HepG2 (cell line): ENCODE results near the gene C22orf39. TPM values are rescaled to one million over a fixed set of nuclear protein-coding genes. Genes with fewer than 3 reads are reported as not detected.

Source experiments
- DMAP1 ChIP-seq: IDR thresholded peaks from 2 replicates; pipeline ENCODE4 v1.6.1; 2016
- FOXO1 ChIP-seq: sonication (generic); formaldehyde crosslinking; IDR thresholded peaks from 2 replicates; pipeline ENCODE4 v1.4.0; 2020; ENCODE audit warnings: missing genetic modification reagents
- ISL2 ChIP-seq: sonication (generic); formaldehyde crosslinking; IDR thresholded peaks from 2 replicates; pipeline ENCODE4 v1.5.0; 2020; ENCODE audit warnings: missing genetic modification reagents
- LCORL ChIP-seq, 2 experiments: fragments of 450-650 bp in 1 of 2; sonication (generic) in 1 of 2; formaldehyde crosslinking in 1 of 2; IDR thresholded peaks; 2 replicates each; pipeline versions ENCODE4 v1.5.0 to v1.6.1; 2017 to 2020; ENCODE audit warnings: antibody characterized with exemption in 1 of 2, missing genetic modification reagents in 1 of 2
- MEF2D ChIP-seq: sonication (generic); formaldehyde crosslinking; IDR thresholded peaks from 2 replicates; pipeline ENCODE4 v1.5.1; 2020; ENCODE audit warnings: mild to moderate bottlenecking, missing genetic modification reagents
- ONECUT2 ChIP-seq: sonication (generic); formaldehyde crosslinking; IDR thresholded peaks from 2 replicates; pipeline ENCODE4 v1.4.0; 2020; ENCODE audit warnings: missing genetic modification reagents
- PAF1 ChIP-seq: IDR thresholded peaks from 2 replicates; pipeline ENCODE4 v1.6.1; 2016; ENCODE audit warnings: missing genetic modification reagents, missing compliant biosample characterization
- RBFOX2 ChIP-seq: fragments of 200-400 bp; formaldehyde crosslinking; IDR thresholded peaks from 2 replicates; pipeline ENCODE4 v1.6.1; 2017; ENCODE audit warnings: low read depth, mild to moderate bottlenecking, low read length
- RBM22 ChIP-seq: fragments of 200-400 bp; formaldehyde crosslinking; optimal IDR thresholded peaks from 2 replicates; pipeline ENCODE3; 2017; ENCODE audit warnings: mild to moderate bottlenecking, low read length, moderate library complexity
- SP2 ChIP-seq: sonication (generic); formaldehyde crosslinking; IDR thresholded peaks from 2 replicates; pipeline ENCODE4 v1.5.1; 2020; ENCODE audit warnings: mild to moderate bottlenecking, missing genetic modification reagents
- THAP8 ChIP-seq: sonication (generic); formaldehyde crosslinking; IDR thresholded peaks from 2 replicates; pipeline ENCODE4 v1.5.1; 2020; ENCODE audit warnings: missing genetic modification reagents, mild to moderate bottlenecking, borderline replicate concordance
- ZBED4 ChIP-seq: sonication (generic); formaldehyde crosslinking; IDR thresholded peaks from 2 replicates; pipeline ENCODE4 v1.4.0; 2020; ENCODE audit warnings: missing genetic modification reagents, borderline replicate concordance
- ZFP41 ChIP-seq: sonication (generic); formaldehyde crosslinking; IDR thresholded peaks from 2 replicates; pipeline ENCODE4 v1.4.0; 2020; ENCODE audit warnings: mild to moderate bottlenecking, missing genetic modification reagents, borderline replicate concordance
- ZNF12 ChIP-seq: sonication (generic); formaldehyde crosslinking; IDR thresholded peaks from 2 replicates; pipeline ENCODE4 v1.5.0; 2020; ENCODE audit warnings: missing genetic modification reagents
- ZNF574 ChIP-seq: sonication (generic); formaldehyde crosslinking; IDR thresholded peaks from 2 replicates; pipeline ENCODE4 v1.4.0; 2020; ENCODE audit warnings: missing genetic modification reagents
- polyA plus RNA-seq, 8 experiments: library from polyadenylated mRNA; depleted of rRNA in 3 of 8; stranded (reverse) in 7 of 8; unstranded in 1 of 8; fragments of >200 nt; fragmentation: Illumina TruSeq in 4 of 8; extraction: Trizol in 4 of 8; gene quantifications; 2 replicates each; pipeline versions ENCODE4 v1.2.1 to v1.2.3, GENCODE V29; 2011 to 2016; ENCODE audit warnings: low read depth in 4 of 8, missing spikeins in 1 of 8, mixed read lengths in 1 of 8; ENCODE audit not compliant: insufficient read depth in 1 of 8
- total RNA-seq, 5 experiments: library from RNA; depleted of rRNA; stranded (reverse); fragments of >200 nt; fragmentation: Illumina TruSeq; extraction: Trizol; gene quantifications; 2 replicates each; pipeline ENCODE4 v1.2.3, GENCODE V29; 2016; ENCODE audit warnings: low read depth in 1 of 5
- TF ChIP-seq, protein P1 (sequence below): sonication (generic); formaldehyde crosslinking; conservative IDR thresholded peaks from 2 replicates; pipeline ENCODE4 v1.8.0; 2022; ENCODE audit warnings: low read depth, missing genetic modification reagents
- TF ChIP-seq, protein P2 (sequence below): sonication (generic); formaldehyde crosslinking; IDR thresholded peaks from 2 replicates; pipeline ENCODE4 v1.4.0; 2020; ENCODE audit warnings: missing genetic modification reagents
- TF ChIP-seq, protein P3 (sequence below): sonication (generic); formaldehyde crosslinking; IDR thresholded peaks from 2 replicates; pipeline ENCODE4 v1.8.0; 2022; ENCODE audit warnings: mild to moderate bottlenecking, missing genetic modification reagents, moderate library complexity

The C22orf39 gene
- total and polyA plus RNA-seq, 2 of the 13 experiments (the other 11 are each of a cell fraction or from before 2014, with no cell fraction given): 23.4 to 26.4 TPM

DNA sequence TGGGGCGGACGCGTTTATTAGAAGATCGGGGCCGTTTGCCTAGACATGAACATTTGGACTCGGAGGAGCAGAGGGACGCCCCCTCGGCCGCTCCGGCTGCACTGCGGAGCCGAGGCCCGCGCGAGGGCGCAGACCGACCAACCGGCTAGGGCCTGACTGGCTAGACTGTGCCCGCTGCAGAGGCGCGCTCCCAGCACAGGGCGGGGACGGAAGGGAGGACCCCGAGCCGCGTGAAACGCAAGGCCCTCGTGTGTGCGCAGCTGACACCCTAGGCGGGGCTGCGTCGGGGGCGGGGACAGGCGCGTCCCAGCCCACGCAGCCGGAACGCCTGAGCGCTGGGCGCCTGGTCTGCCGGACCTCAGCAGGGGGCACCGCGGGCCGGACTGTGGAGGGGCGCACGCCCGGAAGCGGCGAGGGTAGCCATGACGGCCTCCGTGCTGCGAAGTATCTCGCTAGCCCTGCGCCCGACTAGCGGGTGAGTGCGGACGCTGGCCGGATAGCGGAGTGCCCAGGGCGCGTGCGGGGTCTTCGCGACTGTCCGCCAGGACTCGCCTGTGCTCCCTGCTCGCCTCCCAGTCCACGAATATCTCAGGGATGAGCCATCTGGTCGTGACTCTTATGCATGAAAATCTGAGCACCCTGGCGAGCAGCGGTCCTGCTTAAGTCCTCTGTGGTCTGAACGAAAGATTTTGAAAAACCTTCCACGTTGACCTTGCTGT, 15.2 kb downstream of the C22orf39 start, which contains the start of gene MRPL40 (continued):
- TF ChIP-seq, protein P1, sequence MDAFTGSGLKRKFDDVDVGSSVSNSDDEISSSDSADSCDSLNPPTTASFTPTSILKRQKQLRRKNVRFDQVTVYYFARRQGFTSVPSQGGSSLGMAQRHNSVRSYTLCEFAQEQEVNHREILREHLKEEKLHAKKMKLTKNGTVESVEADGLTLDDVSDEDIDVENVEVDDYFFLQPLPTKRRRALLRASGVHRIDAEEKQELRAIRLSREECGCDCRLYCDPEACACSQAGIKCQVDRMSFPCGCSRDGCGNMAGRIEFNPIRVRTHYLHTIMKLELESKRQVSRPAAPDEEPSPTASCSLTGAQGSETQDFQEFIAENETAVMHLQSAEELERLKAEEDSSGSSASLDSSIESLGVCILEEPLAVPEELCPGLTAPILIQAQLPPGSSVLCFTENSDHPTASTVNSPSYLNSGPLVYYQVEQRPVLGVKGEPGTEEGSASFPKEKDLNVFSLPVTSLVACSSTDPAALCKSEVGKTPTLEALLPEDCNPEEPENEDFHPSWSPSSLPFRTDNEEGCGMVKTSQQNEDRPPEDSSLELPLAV (CRISPR knock-in tag): 0 out of 2 replicates have a peak, but pooled peaks have one; percentile 63
- peak; percentile 80 for TF ChIP-seq ZNF12
- peak; percentile 99 for TF ChIP-seq THAP8 (CRISPR knock-in tag)
- TF ChIP-seq, protein P2, sequence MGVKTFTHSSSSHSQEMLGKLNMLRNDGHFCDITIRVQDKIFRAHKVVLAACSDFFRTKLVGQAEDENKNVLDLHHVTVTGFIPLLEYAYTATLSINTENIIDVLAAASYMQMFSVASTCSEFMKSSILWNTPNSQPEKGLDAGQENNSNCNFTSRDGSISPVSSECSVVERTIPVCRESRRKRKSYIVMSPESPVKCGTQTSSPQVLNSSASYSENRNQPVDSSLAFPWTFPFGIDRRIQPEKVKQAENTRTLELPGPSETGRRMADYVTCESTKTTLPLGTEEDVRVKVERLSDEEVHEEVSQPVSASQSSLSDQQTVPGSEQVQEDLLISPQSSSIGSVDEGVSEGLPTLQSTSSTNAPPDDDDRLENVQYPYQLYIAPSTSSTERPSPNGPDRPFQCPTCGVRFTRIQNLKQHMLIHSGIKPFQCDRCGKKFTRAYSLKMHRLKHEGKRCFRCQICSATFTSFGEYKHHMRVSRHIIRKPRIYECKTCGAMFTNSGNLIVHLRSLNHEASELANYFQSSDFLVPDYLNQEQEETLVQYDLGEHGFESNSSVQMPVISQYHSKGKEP (CRISPR knock-in tag): peak; percentile 89; the same call in 1 of the 2 replicates
- TF ChIP-seq ZBED4 (CRISPR knock-in tag): peak; percentile 86
- peak; percentile 80 for TF ChIP-seq SP2 (CRISPR knock-in tag)
- no peak; the same call in none of the 2 replicates for TF ChIP-seq ONECUT2 (CRISPR knock-in tag)
- TF ChIP-seq FOXO1 (CRISPR knock-in tag): peak; percentile 93
- TF ChIP-seq PAF1 (CRISPR knock-in tag): no peak
- no peak; the same call in 1 of the 2 replicates for TF ChIP-seq MEF2D
- TF ChIP-seq, protein P3, sequence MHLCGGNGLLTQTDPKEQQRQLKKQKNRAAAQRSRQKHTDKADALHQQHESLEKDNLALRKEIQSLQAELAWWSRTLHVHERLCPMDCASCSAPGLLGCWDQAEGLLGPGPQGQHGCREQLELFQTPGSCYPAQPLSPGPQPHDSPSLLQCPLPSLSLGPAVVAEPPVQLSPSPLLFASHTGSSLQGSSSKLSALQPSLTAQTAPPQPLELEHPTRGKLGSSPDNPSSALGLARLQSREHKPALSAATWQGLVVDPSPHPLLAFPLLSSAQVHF (CRISPR knock-in tag): no peak; the same call in 1 of the 2 replicates
- peak; percentile 98 for TF ChIP-seq DMAP1 (CRISPR knock-in tag)
- no peak for TF ChIP-seq LCORL (IDR thresholded peaks at IDR 0.05)
- TF ChIP-seq LCORL (CRISPR knock-in tag; IDR thresholded peaks at IDR 0.05): peak; percentile 97
- no peak for TF ChIP-seq ZFP41
- TF ChIP-seq ISL2 (CRISPR knock-in tag): peak; percentile 87
- TF ChIP-seq RBFOX2: peak; percentile 98
- TF ChIP-seq RBM22: peak; percentile 71
- TF ChIP-seq ZNF574 (CRISPR knock-in tag): peak; percentile 97
